ENCODE data around the gene AGPAT1.

The AGPAT1 gene

GRCh38 chr6:32218167-32218566 is 42.3 kb upstream of the AGPAT1 start:
- in situ Hi-C loops (cut with MboI; ENCODE audit: low sequenced_read_pairs, unreplicated experiment): no loop called here
- no peak for TF ChIP-seq CTCF (IDR thresholded peaks at IDR 0.05; ENCODE audit: borderline replicate concordance, control extremely low read depth, extremely low read depth, insufficient read depth, missing control alignments)
- DNase-seq (ENCODE audit: low spot score): no peak

GRCh38 chr6:32216998-32217397 is 41.1 kb upstream of the AGPAT1 start:
- no peak for TF ChIP-seq CTCF (IDR thresholded peaks at IDR 0.05; ENCODE audit: borderline replicate concordance, control extremely low read depth, extremely low read depth, insufficient read depth, missing control alignments)
- DNase-seq (ENCODE audit: low spot score): no peak
- in situ Hi-C loops (cut with MboI; ENCODE audit: low sequenced_read_pairs, unreplicated experiment): no loop called here

- TF ChIP-seq CTCF (IDR thresholded peaks at IDR 0.05; ENCODE audit: borderline replicate concordance, control extremely low read depth, extremely low read depth, insufficient read depth, missing control alignments): no peak
- DNase-seq (ENCODE audit: low spot score): no peak
- in situ Hi-C loops (cut with MboI; ENCODE audit: low sequenced_read_pairs, unreplicated experiment): no loop called here
These were observed 40.4 kb upstream of the AGPAT1 start for GRCh38 chr6:32216285-32216684.

- no peak for TF ChIP-seq CTCF (IDR thresholded peaks at IDR 0.05; ENCODE audit: borderline replicate concordance, control extremely low read depth, extremely low read depth, insufficient read depth, missing control alignments)
- in situ Hi-C loops (cut with MboI; ENCODE audit: low sequenced_read_pairs, unreplicated experiment): no loop called here
These were observed 39.7 kb upstream of the AGPAT1 start for GRCh38 chr6:32215617-32216016.

GRCh38 chr6:32214126-32214525 is 38.2 kb upstream of the AGPAT1 start:
- in situ Hi-C loops (cut with MboI; ENCODE audit: low sequenced_read_pairs, unreplicated experiment): no loop called here
- no peak for DNase-seq (ENCODE audit: low spot score)
- TF ChIP-seq CTCF (IDR thresholded peaks at IDR 0.05; ENCODE audit: borderline replicate concordance, control extremely low read depth, extremely low read depth, insufficient read depth, missing control alignments): no peak

More at GRCh38 chr6:32215617-32216016, 39.7 kb upstream of the AGPAT1 start:
- no peak for DNase-seq (ENCODE audit: low spot score)

GRCh38 chr6:32213649-32214048 is 37.8 kb upstream of the AGPAT1 start:
- no peak for TF ChIP-seq CTCF (IDR thresholded peaks at IDR 0.05; ENCODE audit: borderline replicate concordance, control extremely low read depth, extremely low read depth, insufficient read depth, missing control alignments)
- no peak for DNase-seq (ENCODE audit: low spot score)
- in situ Hi-C loops (cut with MboI; ENCODE audit: low sequenced_read_pairs, unreplicated experiment): no loop called here

Measured in GM13976 (cell line).